ENCODE results near the gene BSN. TPM values are rescaled to one million over a fixed set of nuclear protein-coding genes. Genes with fewer than 3 reads are reported as not detected.

The BSN gene
- total and polyA plus RNA-seq, 2 of the 4 experiments (the other 2 are of a cell fraction) = under 0.01 to 0.03 TPM

DNA sequence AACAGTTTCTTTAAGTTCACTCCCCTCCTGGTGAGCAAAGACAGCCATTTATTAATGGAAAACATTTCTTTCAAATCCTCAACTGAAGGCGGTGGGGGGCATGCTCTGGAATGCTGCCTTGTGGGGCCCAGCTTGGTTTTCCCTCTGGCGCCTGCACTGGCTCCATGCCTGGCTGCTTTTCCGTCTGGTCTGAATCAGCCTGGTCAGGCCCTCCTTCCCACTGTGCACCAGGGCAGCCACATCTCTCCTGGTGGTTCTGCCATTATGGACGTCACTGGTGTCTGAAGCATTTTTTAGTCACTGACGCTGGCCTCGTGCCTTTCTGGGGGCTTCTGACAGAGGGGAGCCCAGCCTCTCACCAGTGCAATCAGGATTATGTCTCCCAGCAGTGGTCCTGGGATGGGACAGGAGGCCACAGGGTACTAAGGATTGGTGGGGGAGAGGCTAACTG lies 62.2 kb downstream of the BSN start:
- peak overlapping the region; percentile 31 for H2BK5ac ChIP-seq (ENCODE audit: low read depth, low read length, poor library complexity, severe bottlenecking)
- H2AK5ac ChIP-seq (ENCODE audit: low read depth, low read length) = no peak overlapping the region
- H4K91ac ChIP-seq (ENCODE audit: insufficient read depth, low read depth, low read length) = no peak overlapping the region
- peak; percentile 56 for DNase-seq
- peaks cover 12% of the 10 kb centered on the region for H3K27me3 ChIP-seq (ENCODE audit: control insufficient read depth, insufficient read depth, low read length)
- no TSS peak for BruUV-seq (replicated peaks)
- H2AFZ ChIP-seq (replicated peaks; ENCODE audit: low read length, poor library complexity) = peak overlapping the region; percentile 88
- no peaks in the 10 kb centered on the region for H4K20me1 ChIP-seq (ENCODE audit: insufficient read depth, low read length)
- H3K79me1 ChIP-seq (ENCODE audit: low read depth in 1 of 2, low read length in 2 of 2) = no peaks in the 10 kb centered on the region
- H3K23ac ChIP-seq (ENCODE audit: low read depth, low read length) = no peak overlapping the region
- no peak overlapping the region for H2BK15ac ChIP-seq (ENCODE audit: low read depth, low read length)
- H2BK20ac ChIP-seq (ENCODE audit: low read depth, low read length) = no peak overlapping the region
- ChIA-PET POLR2A (ENCODE audit: unreplicated experiment) (no interaction called here), CTCF (no interaction called here)
- in situ Hi-C loops (cut with MboI; ENCODE audit: low sequenced_read_pairs) = no loop called here
- no peaks in the 10 kb centered on the region for H3K36me3 ChIP-seq (ENCODE audit: control insufficient read depth, insufficient read depth, low read length)
- H3K4me2 ChIP-seq (ENCODE audit: low read depth, low read length) = no peak overlapping the region
- H2AK9ac ChIP-seq (replicated peaks; ENCODE audit: low read depth, low read length, poor library complexity) = no peak overlapping the region
- intact Hi-C loops (cut with micrococcal nuclease) = loop anchor here (5.0 kb wide), 1 partner anchor 49 kb away; no protein-coding TSS in a partner anchor
- H3K4ac ChIP-seq (ENCODE audit: low read depth, low read length) = peak overlapping the region; percentile 35; the same call in 1 of the 2 replicates
- dilution Hi-C loops (cut with HindIII; ENCODE audit: low sequenced_read_pairs, unreplicated experiment) = no loop called here
- ATAC-seq (ENCODE audit: low read depth) = peak; percentile 93
- H3K9ac ChIP-seq (ENCODE audit: low read depth, low read length) = no peak overlapping the region
- H3K27ac ChIP-seq (ENCODE audit: insufficient read depth, low read length) = no peak overlapping the region
- H3K4me3 ChIP-seq (ENCODE audit: insufficient read depth, low read depth, low read length) = no peak overlapping the region
- peak overlapping the region; percentile 67; a peak in 2 of 4 replicates for H4K8ac ChIP-seq (ENCODE audit: low read depth in 2 of 2, low read length in 2 of 2)
- 0 out of 2 replicates have a peak overlapping the region, but pooled peaks have one; percentile 17 for H3K14ac ChIP-seq (replicated peaks; ENCODE audit: low read depth, low read length)
- TF ChIP-seq, protein P1, sequence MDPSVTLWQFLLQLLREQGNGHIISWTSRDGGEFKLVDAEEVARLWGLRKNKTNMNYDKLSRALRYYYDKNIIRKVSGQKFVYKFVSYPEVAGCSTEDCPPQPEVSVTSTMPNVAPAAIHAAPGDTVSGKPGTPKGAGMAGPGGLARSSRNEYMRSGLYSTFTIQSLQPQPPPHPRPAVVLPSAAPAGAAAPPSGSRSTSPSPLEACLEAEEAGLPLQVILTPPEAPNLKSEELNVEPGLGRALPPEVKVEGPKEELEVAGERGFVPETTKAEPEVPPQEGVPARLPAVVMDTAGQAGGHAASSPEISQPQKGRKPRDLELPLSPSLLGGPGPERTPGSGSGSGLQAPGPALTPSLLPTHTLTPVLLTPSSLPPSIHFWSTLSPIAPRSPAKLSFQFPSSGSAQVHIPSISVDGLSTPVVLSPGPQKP (IDR thresholded peaks at IDR 0.05; ENCODE audit: borderline replicate concordance, low read depth, low read length) = no peak
- TF ChIP-seq MAFK (IDR thresholded peaks at IDR 0.05; ENCODE audit: low read depth, low read length) = no peak
- TF ChIP-seq FOS (IDR thresholded peaks at IDR 0.05; ENCODE audit: low read depth, low read length) = no peak
- no peak for TF ChIP-seq SMC3 (IDR thresholded peaks at IDR 0.05; ENCODE audit: low read depth, low read length)
- TF ChIP-seq POLR2A (IDR thresholded peaks at IDR 0.05; ENCODE audit: low read depth, low read length) = no peak
- TF ChIP-seq CEBPB (IDR thresholded peaks at IDR 0.05; ENCODE audit: low read depth, low read length) = no peak
- TF ChIP-seq, protein P2, sequence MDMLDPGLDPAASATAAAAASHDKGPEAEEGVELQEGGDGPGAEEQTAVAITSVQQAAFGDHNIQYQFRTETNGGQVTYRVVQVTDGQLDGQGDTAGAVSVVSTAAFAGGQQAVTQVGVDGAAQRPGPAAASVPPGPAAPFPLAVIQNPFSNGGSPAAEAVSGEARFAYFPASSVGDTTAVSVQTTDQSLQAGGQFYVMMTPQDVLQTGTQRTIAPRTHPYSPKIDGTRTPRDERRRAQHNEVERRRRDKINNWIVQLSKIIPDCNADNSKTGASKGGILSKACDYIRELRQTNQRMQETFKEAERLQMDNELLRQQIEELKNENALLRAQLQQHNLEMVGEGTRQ (IDR thresholded peaks at IDR 0.05; ENCODE audit: low read depth, low read length) = no peak
- TF ChIP-seq RFX5 (IDR thresholded peaks at IDR 0.05; ENCODE audit: low read depth, low read length) = no peak
- no peak for TF ChIP-seq NFE2L2 (IDR thresholded peaks at IDR 0.05; ENCODE audit: low read depth, low read length)
- TF ChIP-seq RCOR1 (IDR thresholded peaks at IDR 0.05; ENCODE audit: insufficient replicate concordance, low read length) = no peak
- TF ChIP-seq MAZ (IDR thresholded peaks at IDR 0.05; ENCODE audit: borderline replicate concordance, low read depth, low read length) = no peak
- TF ChIP-seq BHLHE40 (IDR thresholded peaks at IDR 0.05; ENCODE audit: low read depth, low read length) = no peak
- no peak for TF ChIP-seq MXI1 (IDR thresholded peaks at IDR 0.05; ENCODE audit: borderline replicate concordance, low read depth, low read length)
- TF ChIP-seq CHD1 (IDR thresholded peaks at IDR 0.05; ENCODE audit: low read depth, low read length) = no peak
- TF ChIP-seq RAD21 (IDR thresholded peaks at IDR 0.05; ENCODE audit: low read length) = no peak
- no peak for TF ChIP-seq CTCF (conservative IDR thresholded peaks at IDR 0.05; ENCODE audit: low read depth, low read length)
- H4K5ac ChIP-seq (ENCODE audit: low read depth, low read length) = peak overlapping the region; percentile 62
- H3K9me3 ChIP-seq (ENCODE audit: control insufficient read depth, insufficient read depth, low read length) = no peaks in the 10 kb centered on the region
- 0% methylated on average over 2 of the region's 6 CpGs; no CpG with 5 or more reads in 1 of the 2 experiments for WGBS, 2 experiments (ENCODE audit: extremely low coverage in 2 of 2, insufficient read length in 1 of 2)
- H2BK120ac ChIP-seq (ENCODE audit: low read depth, low read length) = no peak overlapping the region
- no peaks in the 10 kb centered on the region; the same call in 1 of the 2 replicates for H3K9me1 ChIP-seq (ENCODE audit: insufficient read depth, low read length)
- no peak overlapping the region for H3K56ac ChIP-seq (ENCODE audit: extremely low read depth, insufficient read depth, low read length)
- peak overlapping the region; percentile 30; the same call in 1 of the 2 replicates for H3K18ac ChIP-seq (ENCODE audit: low read depth, low read length)
- peaks cover 5% of the 10 kb centered on the region for H3K4me1 ChIP-seq (ENCODE audit: control insufficient read depth, insufficient read depth, low read length)

All from IMR-90 (cell line).